Measurements from ENCODE around the gene EVX1.

Gene EVX1

DNA sequence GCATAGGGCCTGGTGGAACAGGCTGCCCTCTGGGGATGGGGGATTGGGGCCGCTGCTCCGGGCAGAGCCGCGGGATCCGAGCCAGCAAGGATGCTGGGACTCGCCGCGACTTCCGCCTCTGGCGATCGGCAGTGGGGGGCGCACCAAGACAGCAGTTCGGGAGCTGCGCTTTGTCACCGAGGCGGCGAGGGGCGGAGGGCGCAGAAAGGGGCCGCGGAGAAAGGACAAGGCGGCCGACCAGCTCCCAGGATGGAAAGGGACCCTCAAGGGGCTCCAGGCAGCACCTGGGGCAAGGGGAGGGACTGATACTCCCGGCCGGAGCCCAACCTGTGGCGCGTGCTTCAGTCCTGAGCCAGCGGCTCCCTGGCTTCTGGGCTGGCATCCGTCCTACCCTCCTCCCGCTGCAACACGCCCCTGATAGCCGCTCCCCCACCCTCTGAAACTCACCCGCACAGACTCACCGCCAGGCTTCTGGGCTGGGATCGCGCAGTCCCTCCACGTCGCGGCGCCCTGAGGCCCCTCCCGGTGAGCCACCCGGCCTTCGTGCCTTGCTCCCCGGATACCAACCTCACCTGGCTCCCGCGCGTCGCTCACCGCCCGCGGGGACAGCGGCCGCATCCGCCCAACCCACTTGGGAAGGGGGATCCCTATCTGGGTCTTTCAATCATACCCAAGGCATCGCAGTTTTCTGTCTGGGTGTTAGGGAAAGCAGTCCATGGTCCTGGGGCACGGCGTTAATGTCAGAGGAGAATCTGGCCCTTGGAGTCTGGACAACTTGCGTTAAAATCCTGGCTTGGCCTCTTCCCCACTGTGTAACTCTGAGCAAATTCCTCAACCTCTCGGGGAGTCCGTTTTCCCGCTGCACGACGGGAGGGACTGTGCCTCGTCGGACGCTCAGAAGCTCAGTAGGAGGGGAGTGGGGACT is 7.0 kb upstream of the EVX1 start:
- no peak for DNase-seq

DNA sequence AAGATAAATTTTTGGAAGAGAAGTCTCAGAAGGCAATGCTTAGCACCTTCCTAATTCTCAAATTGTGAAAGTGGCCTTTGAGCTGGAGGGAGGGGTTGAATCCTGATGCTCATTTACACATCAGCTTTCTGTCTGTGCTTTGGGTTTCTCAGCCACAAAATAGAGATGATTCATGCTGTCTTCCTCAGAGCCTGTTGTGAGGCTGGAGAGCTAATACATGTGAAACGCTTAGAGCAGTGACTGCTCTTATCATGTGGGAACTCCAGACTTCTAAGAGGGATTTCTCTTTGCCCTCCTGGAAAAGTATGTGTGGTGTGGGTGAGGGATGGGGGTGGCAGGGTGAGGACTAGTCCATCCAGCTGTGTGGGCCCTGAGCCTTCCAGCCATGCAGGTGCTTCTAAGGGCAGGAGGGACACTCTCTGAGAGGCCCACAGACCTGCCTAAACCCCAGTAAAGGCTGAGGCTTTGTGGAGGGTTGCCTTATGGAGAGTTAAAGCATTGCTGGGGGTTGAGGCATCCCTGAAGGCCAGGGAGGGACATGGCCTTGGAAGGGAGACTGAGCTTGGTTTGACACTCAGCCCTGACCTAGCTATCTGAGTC is 4.8 kb upstream of the EVX1 start:
- DNase-seq, result no peak

DNA sequence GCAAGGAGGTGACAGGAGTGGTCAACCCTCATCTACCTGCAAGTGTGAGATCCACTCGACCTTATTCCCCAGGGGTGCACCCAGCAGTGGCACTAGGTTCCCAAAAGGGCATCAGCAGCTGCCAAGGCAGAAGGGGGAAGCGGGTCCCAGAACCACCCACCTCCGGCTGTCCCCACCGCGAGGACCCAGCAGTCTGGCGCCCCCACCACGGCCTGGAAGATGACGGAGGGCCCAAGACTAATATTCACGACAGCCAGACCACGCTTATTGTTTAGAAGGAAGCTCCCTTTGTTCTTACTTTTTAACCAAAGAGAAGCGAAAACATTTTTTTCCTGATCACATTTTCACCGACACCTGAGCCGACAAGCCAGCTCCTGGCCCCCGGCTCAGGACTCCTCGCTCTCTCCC is 3.6 kb upstream of the EVX1 start:
- DNase-seq, result no peak

DNA sequence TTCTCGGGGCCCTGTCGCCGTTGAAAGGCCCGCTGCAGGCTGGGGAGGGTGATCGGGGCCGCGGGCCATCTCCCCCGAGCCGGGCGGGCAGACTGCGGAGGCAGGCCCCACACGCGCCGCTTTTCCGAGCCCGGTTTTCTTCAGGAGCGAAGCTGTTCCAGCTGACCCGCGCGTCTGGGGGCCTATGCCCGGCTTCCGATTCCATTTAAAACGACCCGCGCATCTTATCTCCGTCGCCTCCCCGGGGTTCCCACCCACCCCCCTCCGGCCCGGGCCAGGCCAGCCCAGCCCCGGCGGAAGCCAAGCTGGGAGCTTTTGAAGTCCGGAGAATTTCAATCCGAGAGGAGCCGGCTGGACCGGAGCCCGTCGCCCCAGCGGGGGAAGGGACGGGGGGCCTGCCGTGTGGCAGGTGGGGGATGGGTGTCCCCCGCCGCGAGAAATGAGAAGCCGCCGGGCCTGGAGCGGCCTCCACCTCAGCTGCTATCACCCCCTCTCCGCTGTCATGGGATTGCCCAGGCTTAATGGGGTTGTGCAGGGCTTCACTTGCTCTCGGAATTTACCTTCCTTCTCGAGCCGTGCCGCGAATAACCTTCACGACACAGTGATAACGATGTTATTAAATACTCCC is 3.1 kb upstream of the EVX1 start:
- DNase-seq, result no peak

DNA sequence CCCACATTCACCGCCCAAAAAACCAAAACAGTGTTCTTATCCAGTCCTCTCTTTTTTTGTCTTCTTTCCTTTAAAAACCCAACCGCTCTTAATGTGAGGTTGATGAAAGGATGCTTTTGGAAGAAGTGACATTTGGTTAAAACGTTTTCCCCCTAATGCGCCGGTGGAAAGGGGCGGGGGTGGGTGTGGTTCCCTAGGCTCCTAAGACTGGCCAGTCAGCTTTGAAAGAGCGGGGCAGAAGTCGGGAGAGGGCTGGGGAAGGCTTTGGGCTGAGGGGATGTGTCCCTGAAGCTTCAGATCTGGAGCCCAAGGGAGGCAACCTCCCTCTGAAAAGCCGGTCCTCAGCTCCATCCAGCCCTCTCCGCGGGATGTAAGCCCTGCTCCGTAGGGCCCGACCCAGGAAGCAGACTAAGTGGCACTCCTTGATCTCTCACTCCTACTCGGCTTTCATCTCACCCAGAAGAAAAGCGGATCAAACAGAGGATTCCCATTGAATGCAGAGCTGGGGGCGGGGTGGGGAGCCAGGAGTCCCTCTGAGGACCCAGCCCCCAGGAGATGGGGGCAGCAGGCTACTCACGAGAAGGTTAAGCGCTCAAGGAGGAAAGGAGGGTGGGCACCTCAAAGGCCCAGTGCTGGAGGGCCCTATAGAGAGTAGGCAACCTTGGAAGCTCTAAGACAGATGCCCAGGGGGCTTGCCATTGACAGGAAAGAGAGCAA is 2.4 kb upstream of the EVX1 start:
- DNase-seq, result no peak

DNA sequence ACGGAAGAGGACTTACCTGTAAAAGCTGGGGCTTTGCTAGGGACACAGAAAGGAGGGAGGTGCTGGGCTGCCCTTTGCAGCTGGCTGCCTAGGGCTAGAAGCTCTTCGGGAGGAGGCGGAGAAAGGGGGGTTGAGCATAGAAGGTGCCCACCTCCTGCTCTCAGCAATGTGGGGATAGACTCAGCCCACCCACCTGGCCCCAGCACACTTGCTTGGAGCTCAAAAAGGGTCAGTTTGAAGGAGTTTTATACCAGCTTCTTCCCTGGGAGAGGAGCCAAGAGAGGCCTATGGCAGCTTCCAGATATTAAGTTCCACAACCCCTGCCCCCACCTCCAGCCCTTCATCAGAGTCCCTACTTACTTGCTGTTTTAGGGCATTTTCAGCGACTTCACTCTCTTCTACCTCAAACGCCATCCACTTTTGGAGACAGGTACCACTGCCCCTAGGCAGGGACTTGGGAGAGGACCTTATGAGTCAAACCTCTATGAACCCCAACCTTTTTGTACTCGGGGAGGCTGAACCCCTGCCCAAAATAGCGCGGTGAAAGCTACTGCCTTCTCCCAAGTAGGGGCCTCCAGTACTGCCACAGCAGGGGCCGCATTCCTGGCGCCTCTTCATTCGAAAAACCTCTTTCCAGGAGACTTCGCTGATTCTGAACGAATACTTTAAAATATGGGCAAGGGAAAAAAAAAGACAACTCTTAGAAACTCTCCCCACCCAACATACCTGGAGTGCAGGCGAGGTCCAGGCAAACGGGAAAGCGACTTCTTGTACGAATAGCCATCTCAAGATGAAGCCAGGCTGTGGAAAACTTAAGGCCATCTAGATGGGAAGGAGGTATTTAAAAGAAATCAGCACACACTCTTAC is 1.2 kb upstream of the EVX1 start:
- no peak for DNase-seq

DNA sequence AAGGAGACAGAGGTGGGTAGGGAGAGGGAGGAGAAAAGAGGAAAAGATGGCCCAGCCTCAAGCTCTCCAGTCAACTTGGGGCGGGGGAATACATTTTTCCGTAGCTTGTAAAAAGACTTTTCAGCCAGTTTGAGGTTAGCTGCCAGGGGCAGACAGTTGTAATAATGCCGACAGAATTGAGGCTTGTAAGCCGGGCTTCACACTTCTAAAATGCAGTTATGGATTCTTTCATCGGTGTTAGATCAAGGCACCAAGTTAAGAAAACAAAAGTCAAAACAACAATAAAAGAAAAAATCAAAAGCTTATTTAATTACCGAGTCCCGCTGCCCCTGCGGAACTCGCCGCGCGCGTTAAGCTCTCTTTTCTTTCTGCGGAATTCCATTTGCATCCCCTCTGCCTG is 448 bp upstream of the EVX1 start:
- no peak for DNase-seq

DNA sequence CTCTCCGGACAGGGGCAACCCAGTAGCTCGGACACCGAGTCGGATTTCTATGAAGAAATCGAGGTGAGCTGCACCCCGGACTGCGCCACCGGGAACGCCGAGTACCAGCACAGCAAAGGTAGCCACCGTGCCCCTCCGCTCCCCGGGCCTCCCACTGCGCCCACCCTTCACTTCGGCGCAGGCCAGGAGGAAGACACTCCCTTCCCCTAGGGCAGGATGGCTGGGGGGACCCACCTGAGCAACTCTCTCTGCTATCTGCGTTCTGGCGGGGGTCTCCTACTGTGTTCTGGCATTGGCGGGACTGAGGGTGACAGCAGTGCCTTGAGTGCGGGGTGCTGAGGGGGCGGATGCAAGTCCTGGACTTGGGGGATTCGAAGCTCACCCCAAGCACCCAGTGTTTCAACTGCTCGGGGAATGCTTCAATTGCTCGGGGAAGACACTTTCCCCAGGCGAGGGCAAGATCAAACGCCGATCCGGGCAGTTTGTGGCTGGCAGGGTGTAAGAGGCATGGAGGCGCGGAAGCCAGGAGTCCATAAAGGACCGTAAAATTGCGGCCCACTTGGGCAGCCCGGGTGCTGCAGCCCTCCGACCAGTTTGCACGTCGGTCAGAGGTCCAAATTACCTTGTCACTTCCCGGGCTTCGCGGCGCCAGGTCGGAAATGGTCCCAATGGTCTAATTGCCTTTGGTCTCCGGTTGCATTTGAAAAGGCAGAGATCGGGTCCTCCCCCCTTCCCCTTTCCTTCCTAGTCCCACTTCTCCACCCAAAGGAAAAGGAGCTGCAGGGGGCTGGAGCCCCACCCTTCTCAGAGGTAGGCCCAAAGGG is 950 bp downstream of the EVX1 start:
- no peak for DNase-seq

DNA sequence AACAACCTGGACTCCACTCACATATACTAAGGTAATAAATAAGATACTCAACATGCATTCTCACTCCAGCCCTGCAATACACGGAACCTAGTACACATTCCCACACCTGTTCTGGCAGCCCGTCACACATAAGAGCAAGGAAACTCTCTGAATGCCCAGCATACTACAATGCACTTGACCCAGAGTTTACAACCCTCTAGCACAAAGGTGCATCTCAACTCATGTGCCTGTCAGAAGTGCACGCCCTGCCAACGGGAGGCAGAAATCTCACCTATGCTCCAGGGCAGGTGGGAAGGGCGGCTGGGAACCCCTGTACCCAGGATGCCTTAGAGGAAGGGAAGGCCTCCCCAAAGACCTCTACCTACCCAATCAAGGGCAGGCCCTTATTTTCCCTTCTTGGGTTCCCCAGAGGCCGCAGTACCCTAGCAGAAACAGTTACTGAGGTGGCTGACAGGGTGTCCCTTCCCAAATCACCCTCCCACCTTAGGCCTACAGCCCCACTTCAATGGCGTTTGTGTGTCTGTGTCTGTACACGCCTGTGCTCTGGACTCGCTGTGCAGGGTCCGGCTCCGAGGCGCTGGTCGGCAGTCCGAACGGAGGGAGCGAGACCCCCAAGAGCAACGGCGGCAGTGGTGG is 2.0 kb downstream of the EVX1 start:
- DNase-seq, result no peak

DNA sequence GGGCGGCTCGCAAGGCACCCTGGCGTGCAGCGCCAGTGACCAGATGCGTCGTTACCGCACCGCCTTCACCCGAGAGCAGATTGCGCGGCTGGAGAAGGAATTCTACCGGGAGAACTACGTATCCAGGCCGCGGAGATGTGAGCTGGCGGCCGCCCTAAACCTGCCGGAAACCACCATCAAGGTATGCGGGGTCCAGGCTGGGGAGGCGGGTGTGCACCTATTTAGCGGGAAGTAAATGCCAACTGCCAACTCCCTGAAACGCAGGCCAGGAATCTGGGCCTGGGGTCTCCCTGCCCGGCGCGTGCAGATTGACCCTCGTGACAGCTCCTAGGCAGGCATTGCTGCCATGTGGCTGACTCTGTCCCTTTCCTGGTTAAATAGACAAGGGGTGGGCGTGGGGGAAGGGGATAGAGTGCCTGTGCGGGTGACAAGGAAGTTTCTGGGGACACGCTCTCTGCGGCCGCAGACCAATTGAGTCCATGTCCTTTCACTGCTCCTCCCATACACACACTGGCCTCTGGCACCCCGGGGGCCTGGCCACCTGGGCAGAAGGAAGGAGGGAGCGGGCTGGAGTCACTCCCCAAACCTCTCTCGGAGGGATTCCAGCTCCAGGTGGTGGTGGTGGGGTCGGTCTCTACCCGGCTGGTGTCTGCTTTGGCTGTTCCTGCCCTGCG is 2.7 kb downstream of the EVX1 start:
- no peak for DNase-seq

DNA sequence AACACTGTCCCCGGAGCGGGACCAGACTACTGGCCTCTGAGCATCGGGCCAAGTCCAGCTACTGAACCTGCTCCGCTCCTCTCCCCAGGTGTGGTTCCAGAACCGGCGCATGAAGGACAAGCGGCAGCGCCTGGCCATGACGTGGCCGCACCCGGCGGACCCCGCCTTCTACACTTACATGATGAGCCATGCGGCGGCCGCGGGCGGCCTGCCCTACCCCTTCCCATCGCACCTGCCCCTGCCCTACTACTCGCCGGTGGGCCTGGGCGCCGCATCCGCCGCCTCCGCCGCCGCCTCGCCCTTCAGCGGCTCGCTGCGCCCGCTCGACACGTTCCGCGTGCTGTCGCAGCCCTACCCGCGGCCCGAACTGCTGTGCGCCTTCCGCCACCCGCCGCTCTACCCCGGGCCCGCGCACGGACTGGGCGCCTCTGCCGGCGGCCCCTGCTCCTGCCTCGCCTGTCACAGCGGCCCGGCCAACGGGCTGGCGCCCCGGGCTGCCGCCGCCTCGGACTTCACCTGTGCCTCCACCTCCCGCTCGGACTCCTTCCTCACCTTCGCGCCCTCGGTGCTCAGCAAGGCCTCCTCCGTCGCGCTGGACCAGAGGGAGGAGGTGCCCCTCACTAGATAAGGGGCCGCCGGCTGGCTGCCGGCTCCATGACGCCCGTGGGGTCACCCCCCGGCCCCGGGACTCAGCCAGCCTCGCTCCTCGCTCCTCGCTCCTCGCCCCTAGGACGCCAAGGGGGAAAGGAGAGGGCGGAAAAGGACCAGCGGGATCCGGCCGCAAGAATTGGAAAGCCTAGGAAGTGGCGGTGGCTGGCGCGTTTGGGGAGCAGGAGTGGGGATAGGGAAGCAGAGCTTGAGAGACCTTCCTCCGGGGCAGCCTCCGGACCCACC is 3.4 kb downstream of the EVX1 start:
- no peak for DNase-seq

DNA sequence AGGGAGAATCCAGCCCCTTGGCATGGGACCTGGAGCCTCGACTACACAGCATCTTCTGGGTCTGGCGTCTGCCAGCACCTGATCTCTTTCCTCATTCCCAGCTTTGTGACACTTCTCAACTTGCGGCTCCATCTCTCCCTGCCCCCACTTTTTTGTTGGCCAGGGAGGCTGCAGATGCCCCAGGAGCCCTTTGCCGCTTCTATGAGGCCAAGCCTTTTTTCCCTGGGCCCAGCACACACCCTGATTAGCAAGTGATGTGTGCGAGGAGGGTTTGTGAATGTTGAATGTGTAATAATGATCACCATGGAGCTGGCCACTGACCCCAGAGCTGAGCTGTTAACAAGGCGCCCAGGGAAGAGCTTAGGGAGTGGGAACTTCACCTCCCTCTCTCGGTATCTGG is 4.4 kb downstream of the EVX1 start:
- DNase-seq, result no peak

DNA sequence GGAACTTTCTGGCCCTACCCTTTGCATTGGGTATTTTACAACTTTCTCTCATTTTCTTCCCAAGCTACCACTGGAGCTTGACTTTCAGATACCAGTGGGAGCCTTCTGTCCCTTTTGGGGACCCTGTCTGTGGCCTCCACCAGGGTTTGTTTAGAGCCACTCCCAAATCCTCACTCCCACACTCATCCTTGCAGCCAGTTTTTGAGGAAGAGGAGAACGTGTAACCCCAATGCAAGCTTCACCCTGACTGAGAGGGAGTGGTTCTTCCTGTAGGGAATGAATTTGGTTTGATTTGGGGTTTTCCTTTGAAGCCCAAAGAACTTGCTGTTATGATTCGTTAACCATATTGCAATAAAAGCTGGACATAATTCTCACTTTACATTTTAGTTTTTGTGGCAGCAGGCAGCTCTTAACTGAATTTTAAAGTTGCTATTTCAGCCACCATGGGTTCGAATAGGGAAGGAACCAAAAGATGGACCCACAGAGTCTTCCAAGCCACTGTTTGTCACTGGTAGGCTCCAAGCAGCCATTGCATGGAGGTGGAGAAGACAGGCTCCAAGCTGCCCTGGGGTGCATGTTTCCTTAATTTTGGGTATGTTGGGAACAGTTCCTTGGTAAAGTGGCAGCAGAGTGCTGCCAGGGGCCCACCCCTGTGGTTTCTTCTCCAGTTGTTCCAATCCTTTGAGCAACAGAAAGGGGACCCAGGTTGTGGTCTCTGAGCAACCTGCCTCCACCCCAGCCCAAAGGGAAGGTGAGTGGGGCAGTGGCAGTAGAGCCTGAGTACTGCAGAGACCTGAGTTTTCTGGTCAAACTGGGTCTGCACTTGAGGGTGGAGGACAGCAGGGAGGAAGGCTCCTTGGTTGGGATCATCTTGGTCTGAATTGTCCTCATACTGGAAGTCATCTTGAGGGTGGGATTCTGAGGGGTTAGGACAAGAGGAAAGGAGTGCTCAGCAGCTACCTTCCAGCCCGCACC is 5.1 kb downstream of the EVX1 start:
- no peak for DNase-seq

DNA sequence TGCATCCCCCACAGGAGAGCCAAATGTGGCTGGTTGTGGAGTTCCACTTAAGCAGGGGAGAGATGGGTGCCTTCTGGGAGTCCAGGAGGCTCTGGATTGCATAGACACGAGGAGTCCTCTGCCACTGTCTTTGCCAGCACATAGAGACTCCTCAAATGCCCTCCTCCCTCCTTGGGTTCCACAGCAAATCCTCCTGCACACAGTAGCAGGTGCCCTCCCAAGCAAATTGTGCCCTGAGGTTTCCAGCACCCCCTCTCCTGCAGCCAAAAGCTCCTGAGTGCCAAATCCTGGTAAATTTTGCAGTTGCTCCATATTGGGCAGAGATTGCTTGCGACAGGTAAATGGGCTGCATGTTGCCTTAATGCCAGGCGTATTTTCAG is 5.8 kb downstream of the EVX1 start:
- no peak for DNase-seq

DNA sequence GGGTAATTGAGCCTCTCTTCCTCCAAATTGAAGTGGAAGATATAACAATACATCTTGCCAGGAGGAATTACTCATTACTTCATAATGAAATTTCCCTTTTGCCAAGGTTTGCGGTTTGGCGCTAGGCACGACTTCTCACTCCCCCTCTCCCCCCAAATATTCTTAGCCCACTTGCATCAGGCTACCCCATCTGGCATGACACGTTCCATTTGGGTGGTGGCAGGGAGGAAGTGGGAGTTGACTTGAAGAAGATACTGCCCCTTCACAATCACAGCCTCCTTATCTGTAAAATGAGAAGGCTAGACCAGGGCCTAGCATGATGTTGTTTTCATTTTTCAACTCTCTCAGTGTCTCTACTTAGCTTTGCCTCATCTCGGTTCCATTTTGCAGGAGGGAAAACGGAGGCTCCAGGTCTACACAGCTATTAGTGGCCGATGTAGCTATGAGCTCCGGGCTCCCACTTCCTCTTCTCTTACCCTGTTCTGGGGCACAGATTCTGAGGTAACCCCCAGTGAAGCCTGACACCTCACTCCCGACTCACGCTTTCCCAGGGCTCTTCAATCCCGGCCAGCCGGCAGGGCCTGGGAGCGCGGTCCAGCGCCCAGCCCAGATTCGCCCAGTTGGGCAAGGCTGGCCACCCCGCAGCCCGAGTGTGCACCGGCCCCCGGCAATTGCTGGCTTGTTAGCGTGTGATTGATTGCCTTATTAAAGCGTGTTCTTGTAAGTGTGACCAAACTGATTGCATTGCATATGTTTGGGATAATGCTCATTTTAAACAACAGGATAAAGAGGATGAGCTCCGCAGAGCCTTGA is 6.5 kb downstream of the EVX1 start:
- no peak for DNase-seq

DNA sequence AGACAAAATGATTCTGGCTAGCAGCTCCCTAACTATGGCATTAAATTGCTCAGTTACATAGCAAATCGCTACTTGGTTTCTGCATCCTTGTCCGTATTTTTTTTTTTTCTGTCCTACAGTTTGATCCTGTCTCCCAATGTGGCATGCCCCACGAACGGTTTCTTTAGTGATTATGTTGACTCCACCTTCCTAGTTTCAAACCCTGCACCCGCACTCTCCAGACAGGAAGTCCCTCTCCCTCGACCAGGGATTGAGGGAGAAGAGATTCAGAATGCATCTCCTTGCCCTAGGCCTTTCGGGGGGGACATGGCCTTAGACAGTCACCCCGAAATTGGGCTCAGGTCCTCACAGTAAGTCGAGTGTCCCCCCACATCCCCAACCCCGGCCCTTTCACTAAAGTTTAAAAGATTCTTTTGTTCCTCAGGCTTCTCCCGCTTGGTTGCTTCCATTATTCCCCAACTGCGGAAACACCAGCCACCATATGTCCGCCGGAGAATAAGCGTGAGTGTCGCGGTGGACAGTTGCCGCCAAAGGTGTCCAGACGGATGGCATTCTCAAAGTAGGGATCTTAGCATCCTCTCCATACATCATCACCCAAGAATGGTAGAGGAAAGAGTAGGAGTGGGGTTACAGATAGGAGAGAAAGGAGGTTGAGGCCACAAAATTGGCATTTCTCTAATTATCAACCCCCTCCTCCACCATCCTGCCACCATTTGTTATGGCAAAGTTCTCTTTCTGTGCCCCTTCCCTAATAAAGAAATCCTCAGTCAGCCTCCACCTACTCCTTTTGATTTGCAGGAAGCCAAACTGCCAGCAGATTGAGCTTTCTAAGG is 7.3 kb downstream of the EVX1 start:
- no peak for DNase-seq

Measured in NCI-H187 treated with DMSO at 0.1 percent for 48 hours (cell line).